HG03066 (cell line): ENCODE measurements around the gene CNTN4.

Source experiments
- ATAC-seq: cut with Tn5 transposase; IDR thresholded peaks from one replicate; pipeline ENCODE4 v1.9.1; 2021; ENCODE audit warnings: low read depth; ENCODE audit not compliant: unreplicated experiment

Gene CNTN4

DNA sequence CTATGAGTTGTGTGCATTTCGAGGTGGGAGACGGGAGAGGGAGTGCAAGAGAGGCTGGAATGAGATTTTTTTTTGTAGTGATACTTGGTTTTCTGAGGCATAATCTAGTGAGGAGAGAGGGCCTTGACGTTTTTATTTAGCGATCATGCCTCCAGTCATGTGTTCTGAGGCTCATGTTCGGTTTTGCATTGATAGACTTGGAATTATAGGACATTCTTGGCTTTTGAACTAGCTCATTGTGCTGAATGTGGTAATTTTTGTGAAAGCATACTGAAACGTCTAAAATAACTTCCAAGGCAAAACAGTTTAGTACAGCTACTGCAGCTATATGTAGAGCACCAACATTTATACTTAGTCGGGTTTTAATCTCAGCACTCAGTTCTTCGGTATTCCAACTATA, 408.1 kb downstream of the CNTN4 start:
- no peak for ATAC-seq

DNA sequence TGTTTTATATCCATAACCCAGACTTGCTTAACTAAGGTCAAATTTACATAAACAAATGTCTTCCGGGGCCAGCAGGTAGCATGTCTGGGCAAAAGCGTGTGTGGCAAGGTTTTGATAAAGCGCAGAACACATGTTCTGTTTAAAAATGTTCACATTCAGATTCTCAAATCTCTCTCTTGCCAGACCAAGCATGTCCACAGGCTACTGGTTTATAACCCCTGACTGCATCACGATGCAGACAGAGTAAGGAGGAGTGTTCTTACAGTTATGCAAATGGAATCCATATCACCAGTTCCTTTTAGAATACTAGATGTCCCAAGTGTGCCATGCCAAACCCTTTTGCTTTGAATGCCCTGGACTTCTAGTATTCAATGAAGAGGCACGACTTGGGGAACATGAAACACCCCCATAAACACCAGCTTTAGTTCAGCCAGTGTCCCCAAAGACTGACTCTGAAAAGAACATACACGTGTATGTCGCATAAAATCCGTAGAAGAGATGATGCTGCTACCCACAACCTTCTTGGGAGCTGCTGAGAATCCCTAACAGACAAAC, 412.0 kb downstream of the CNTN4 start:
- no peak for ATAC-seq

DNA sequence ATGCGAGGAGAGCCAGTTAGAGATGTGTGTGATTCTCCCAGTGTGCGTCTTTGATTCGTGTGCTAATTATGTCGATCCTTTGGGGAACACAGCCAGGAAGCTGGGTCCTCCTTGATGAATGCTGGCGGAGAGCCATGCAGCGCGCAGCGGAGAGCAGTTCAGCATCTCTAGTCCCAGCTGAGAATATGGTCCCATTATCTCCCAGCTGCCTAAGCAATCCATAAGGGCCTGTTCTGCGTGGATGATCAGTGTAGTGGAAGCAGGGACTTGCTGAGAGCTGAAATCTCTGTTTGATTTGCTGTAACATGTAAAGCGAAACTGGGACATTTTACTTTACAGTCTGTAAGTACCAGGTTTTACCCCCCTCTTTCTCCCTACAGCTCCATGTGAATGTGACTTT, 412.7 kb downstream of the CNTN4 start:
- ATAC-seq: no peak

DNA sequence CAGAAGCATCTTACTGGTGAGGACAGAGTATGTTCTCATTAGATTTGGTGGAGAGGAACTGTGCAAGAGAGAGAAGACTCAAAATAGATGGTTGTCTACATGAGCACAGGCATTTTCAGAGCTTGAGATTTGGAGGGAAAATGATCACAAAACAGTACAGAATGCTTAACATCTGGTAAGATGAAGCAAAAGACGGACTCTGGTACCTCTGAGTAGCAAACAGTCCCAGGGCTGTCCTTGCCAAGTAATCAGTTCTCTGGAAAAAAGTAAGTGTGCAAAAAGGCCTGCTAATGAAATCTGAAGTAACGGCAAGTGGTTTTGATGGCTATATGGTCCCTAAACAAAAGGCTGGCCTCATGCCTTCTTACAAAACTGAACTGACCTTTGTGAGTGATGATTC, 414.2 kb downstream of the CNTN4 start:
- ATAC-seq: no peak

DNA sequence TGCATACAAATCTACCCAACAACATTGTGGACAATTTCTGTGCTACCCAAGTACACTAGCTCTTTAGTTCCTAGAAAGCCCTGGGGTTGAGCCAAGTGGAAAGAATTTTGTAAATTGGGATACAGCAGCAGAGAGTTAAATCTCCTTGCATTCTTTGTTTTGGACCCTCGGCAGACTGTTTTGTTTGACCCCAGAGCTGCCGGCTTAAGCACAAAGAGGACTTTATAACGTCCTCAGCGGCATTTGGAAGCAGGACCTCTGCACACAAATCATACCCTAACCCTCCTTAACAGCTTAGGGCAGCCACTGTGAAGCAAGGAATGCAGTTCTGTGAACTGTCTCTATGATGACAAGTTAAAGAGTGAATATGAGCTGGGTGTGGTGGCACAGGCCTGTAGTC, 415.3 kb downstream of the CNTN4 start:
- no peak for ATAC-seq

- no peak for ATAC-seq
These were observed 418.2 kb downstream of the CNTN4 start for GRCh38 chr3:2516762-2517441.

GRCh38 chr3:2517500-2518172, 419.0 kb downstream of the CNTN4 start:
- ATAC-seq: no peak

- no peak for ATAC-seq
These were observed 424.7 kb downstream of the CNTN4 start for GRCh38 chr3:2523281-2523836.

DNA sequence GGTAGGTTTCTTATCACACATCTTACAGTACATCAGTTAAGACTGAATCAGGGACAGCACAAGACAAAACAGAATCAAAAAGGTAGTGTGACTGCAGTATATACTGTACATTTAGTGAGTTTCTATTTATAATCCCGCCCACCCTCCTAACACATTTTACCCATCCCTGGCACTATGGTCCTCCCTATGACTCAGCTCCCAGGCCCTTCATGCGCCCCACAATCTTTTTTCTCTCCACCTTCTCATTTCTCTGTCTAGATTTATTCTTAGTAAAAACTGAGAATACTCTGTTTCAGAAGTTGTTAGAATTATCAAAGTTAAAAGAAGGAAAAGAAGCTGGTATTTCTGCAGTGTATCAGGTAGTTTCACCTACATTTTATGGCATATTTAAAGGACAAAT, 427.3 kb downstream of the CNTN4 start:
- no peak for ATAC-seq

DNA sequence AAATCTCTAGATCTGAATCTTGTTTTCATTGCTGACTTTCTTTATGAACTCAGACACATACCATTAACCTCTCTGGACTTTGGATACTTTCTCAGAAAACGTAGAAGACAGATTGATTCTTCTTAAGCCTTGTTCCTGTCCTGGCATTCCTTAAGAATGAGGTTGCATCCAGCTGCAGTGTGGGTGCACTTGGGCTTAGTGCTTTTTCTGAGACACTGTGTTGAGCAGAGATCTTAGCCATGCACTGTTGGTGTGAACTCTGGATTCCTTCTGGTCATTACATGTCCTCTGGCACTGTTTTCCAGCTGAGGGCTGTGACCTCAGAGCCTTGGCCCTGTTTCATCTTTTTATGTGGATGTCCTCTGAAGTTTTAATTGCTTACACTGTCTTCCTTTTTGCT, 428.3 kb downstream of the CNTN4 start:
- ATAC-seq: peak; percentile 1

DNA sequence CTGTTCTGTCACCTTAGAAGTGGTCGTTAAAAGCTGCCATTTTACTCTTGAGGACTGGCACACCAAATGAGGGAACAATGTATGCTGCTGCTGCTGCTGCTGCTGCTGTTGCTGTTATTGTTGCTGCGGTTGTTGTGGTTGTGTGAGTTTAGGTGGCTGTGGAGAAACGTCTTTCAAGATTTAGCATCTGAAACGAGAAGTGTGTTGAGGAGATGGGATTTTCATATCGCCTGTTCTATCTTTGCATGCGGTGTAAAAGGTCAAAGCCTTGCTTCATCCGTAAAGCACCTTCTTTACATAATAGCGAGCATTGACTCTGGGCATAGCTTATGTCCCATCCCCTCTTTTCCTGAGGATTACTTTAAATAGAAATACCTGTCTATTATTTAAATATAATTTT, 428.7 kb downstream of the CNTN4 start:
- peak; percentile 77 for ATAC-seq

- ATAC-seq: peak; percentile 75
These were observed 436.1 kb downstream of the CNTN4 start for GRCh38 chr3:2534767-2535166.

DNA sequence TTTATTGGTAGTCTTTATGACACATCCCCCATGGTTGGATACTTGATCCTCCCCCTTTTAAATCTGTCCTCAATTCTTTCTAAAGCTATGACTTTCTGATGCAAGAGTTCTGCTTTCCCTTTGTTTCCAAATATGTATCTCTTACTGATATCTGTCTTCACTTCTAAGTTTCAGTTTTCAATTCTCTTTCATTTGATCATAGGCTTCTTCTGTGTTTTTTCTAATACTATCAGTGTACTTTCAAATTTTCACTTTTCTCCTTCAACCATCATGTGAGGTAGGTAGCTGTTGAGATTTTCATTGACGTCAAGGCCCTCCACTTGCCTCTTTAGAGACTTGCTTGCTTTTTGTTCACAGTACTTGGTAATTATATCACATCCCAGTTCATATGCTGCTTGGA, 436.5 kb downstream of the CNTN4 start:
- ATAC-seq: peak; percentile 79

GRCh38 chr3:2536575-2536974, 437.9 kb downstream of the CNTN4 start:
- no peak for ATAC-seq

DNA sequence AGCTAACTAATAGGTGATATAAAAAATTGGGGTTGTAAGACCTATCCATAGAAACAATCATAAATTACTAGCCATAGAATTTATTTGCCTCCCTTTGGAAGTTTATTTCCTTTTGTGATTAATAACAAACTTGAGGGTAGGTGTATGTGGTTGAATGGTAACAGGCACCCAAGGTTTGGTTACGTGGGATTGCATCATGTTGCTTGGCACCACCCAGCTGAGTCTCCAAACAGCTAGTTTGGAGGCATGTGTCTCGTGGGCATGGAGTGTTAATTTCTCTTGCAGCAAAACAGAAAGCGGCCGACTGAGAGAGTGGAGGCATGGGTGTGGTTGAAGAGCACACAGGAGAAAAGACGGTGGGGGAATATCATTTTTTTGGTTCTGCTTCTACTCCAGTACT, 441.4 kb downstream of the CNTN4 start:
- ATAC-seq: no peak

GRCh38 chr3:2543247-2543646, 444.6 kb downstream of the CNTN4 start:
- ATAC-seq: no peak

DNA sequence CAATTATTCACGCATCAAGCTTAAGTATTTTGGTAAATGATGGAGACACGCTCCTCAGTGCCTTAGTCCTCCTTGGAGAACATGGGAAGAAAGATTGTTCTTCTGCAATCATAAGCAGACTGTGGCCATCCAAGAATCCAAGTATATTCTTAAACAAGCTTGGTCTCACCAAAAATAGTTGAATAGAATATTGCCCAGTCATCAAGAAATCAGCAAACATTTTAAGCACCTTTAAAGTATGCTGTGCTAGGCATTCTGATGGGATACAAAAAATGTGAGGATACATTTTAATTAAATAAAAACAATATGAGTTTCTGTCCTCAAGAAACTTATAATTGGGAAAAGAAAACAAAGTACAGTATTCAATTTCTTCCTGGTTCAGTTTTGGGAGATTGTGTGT, 445.5 kb downstream of the CNTN4 start:
- no peak for ATAC-seq

DNA sequence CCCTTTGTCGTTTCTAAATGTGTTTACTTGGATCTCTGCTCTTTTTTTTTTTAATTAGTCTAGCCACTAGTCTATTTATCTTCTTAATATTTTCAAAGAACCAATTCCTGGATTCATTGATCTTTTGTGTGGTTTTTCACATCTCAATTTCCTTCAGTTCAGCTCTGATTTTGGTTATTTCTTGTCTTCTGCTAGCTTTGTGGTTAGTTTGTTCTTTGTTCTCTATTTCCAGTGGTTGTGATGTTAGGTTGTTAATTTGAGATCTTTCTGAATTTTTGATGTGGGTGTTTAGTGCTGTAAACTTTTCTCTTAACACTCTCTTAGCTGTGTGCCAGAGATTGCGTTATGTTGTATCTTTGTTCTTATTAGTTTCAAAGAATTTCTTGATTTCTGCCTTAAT, 446.1 kb downstream of the CNTN4 start:
- no peak for ATAC-seq

DNA sequence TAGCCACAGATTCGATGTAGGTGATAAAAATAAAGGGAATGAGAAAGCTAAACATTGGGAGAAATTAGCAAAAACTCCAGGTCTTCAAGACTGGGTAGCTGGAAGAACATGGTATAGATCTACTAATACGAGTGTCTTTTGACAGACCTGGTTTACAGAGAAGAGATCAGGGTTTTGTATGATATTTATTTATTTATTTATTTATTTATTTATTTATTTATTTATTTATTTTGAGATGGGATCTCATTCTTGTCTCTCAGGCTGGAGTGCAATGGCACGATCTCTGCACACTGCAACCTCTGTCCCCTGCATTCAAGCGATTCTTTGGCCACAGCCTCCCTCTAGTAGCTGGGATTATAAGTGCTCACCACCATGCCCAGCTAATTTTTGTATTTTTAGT, 448.4 kb downstream of the CNTN4 start:
- no peak for ATAC-seq

DNA sequence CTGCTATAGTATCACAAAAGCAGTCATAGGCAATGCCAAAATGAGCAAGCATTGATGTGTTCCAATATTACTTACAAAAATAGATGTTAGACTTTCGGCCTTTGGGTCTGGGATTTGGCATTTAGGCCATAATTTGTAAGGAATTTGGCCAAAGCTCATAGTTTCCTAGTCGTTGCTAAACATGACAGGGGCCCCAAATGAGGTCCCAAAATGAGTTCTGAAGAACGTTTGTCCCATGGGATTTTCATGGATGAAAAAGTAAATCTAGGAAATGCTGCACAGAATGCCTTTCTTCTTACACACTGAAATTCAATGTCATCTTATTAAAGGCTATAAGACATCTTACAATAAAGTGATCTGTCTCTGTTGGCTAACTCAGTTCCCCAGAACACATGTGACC, 456.0 kb downstream of the CNTN4 start:
- ATAC-seq: no peak

DNA sequence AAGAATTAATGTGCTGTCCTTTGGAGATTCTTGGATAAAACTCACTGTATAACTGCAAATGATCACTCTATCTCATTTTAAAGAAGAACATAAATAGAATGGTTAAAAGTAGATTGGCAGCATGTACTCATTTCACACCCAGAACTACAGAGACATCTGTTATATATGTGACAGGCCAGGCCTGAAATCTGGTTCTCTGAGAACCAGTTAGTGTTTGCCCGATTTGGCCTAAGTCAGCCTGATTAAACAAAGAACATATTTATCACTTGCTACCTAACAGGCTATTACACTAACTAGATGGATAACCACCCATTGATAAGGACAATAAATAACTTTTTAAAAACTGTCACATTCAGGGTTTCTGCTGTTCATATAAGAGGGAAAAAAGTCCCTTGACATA, 460.1 kb downstream of the CNTN4 start:
- ATAC-seq: no peak

DNA sequence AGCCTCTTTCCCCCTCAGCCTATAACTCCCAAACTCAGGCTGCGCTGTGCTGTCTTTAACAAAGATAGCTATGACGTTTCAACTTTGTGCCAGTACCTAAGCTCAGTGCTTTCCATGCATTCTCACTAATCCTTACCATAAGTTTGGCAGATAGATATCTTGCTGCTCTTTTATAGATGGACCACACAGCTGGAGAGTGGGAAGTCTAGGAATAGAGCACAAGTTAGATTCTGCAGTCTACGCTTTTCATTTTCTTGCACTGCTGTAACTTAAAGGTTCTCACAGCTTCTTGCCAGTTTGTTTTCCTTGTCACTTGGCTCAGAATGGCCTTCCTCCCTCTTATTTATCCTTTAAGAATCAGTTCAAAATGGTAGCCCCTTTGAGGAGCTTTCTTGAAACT, 468.8 kb downstream of the CNTN4 start:
- no peak for ATAC-seq
